ENCODE data around the gene SPTBN1. TPM values are rescaled to one million over a fixed set of nuclear protein-coding genes. Genes with fewer than 3 reads are reported as not detected.

SPTBN1 gene
- total RNA-seq, 1 donor from 2014 or later = 214 TPM

DNA sequence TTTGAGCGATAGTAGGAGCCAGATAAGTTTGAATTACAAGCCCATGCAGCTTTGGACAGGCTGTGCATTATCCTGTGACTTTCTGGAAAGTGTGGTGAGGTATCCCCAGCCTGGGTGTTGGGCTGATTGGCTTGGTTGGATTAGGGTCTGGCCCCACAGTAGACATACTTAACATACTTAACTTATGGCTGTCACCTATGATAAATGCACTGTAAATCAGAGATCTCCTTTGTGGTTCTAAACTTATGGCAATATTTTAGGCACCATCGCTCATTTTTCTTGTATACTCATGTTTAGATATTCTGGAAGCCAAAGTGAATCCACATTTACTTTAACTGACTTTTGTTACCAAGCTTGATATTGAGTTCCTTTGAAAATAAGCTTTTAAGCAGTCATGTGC lies 54.8 kb downstream of the SPTBN1 start:
- Mint-ChIP-seq H3K4me1 (ENCODE audit: unreplicated experiment) (peaks cover 19% of the 10 kb centered on the region), H3K36me3 (no peaks in the 10 kb centered on the region), H3K27me3 (no peaks in the 10 kb centered on the region), H3K4me3 (no peak overlapping the region), H3K27ac (no peak overlapping the region), H3K9me3 (no peaks in the 10 kb centered on the region)
- no peak for TF ChIP-seq CTCF (conservative IDR thresholded peaks at IDR 0.05)
- no peak for DNase-seq (ENCODE audit: extremely low spot score, unreplicated experiment)

DNA sequence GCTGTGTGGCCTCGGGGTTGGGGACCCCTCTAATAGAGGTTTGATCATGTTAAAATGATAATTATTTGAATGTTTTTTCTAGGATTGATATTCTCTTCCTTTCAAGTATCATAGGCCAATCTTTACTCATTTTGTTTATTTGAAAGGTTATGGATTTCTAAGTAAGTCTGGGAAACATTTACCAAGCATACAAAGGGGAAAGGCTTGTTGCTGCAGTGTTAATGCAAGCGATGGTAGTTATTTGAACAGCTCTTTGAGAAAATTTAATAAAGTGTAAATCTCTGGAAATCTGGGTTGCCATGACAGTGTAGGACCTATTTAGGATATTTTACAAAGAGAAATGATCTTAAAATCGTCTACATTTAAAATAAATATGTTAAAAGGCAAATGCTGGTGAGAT lies 56.1 kb downstream of the SPTBN1 start:
- Mint-ChIP-seq H3K36me3 (no peaks in the 10 kb centered on the region), H3K27me3 (no peaks in the 10 kb centered on the region), H3K27ac (no peak overlapping the region), H3K9me3 (no peaks in the 10 kb centered on the region), H3K4me1 (ENCODE audit: unreplicated experiment) (peaks cover 28% of the 10 kb centered on the region), H3K4me3 (no peak overlapping the region)
- DNase-seq (ENCODE audit: extremely low spot score, unreplicated experiment) = no peak
- no peak for TF ChIP-seq CTCF (conservative IDR thresholded peaks at IDR 0.05)

GRCh38 chr2:54512663-54513362 lies 56.7 kb downstream of the SPTBN1 start:
- H3K27ac Mint-ChIP-seq = no peak overlapping the region

DNA sequence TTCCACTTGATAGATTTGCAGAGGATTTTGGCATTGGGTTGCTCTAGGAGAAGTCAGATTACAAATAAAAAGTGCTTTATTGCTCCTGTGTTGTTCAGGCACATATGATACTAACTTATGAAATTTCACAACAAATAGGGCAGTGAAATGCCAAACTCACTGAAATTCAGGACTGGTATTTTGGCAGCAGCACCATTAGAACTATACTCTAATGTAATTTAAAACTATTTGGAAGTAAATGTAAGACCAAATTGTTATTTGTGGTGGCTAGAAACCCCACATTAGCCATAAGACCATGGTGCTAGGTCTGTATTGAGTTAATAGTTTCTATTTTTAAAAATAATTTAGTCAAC lies 57.2 kb downstream of the SPTBN1 start:
- H3K27ac Mint-ChIP-seq = no peak overlapping the region
- peaks cover 32% of the 10 kb centered on the region for H3K4me1 Mint-ChIP-seq (ENCODE audit: unreplicated experiment)
- no peaks in the 10 kb centered on the region for H3K27me3 Mint-ChIP-seq
- no peaks in the 10 kb centered on the region for H3K36me3 Mint-ChIP-seq
- DNase-seq (ENCODE audit: extremely low spot score, unreplicated experiment) = no peak
- no peak overlapping the region for H3K4me3 Mint-ChIP-seq
- no peak for TF ChIP-seq CTCF (conservative IDR thresholded peaks at IDR 0.05)
- no peaks in the 10 kb centered on the region for H3K9me3 Mint-ChIP-seq

More at GRCh38 chr2:54512663-54513362, 56.7 kb downstream of the SPTBN1 start:
- no peak for TF ChIP-seq CTCF (conservative IDR thresholded peaks at IDR 0.05)
- Mint-ChIP-seq H3K27me3 (no peaks in the 10 kb centered on the region), H3K4me1 (ENCODE audit: unreplicated experiment) (peaks cover 28% of the 10 kb centered on the region), H3K4me3 (no peak overlapping the region), H3K36me3 (no peaks in the 10 kb centered on the region), H3K9me3 (no peaks in the 10 kb centered on the region)
- no peak for DNase-seq (ENCODE audit: extremely low spot score, unreplicated experiment)

DNA sequence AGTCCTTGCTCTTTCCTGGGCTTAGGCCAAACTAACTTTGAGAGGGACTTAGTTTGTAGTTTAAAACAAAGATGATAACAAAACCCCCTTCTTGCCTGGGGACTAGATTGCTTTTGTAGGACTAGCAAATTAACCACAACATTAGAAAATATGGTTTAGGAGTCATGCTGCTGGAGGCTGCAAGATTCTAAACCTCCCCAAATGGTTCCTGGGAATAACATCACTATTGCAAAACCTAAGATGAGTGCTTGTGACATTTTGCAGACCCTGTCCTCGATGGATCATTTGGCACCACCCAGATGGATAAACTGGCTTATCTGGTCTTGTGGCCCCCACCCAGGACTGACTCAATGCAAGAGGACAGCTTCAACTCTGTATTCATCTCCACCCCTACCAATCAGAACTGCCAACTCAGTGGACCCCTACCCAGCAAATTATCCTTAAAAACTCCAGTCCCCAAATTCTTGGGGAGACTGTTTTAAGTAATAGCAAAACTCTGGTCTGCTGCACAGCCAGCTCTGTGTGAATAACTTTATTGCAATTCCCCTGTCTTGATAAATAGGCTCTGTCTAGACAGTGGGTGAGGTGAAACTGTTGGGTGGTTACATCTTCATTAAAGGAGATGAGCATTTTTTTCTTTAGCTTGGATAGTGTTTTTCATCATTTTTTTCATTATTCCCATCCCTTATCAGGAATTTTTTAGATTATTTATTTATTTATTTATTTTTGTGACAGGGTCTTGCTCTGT lies 58.9 kb downstream of the SPTBN1 start:
- Mint-ChIP-seq H3K27ac (no peak overlapping the region), H3K9me3 (no peaks in the 10 kb centered on the region)
- TF ChIP-seq CTCF (conservative IDR thresholded peaks at IDR 0.05) = no peak

More for the DNA sequence above, 58.9 kb downstream of the SPTBN1 start:
- Mint-ChIP-seq H3K4me3 (no peak overlapping the region), H3K4me1 (ENCODE audit: unreplicated experiment) (peaks cover 42% of the 10 kb centered on the region), H3K27me3 (peaks cover 5% of the 10 kb centered on the region), H3K36me3 (no peaks in the 10 kb centered on the region)
- no peak for DNase-seq (ENCODE audit: extremely low spot score, unreplicated experiment)

Data from type B pancreatic cell (in vitro differentiated cells).